RWPE1 (cell line): ENCODE results near the gene NLGN1.

ENCODE experiments used
- CTCF ChIA-PET: fragments of 350-600 bp; sonication (Branson Sonifier 250); formaldehyde crosslinking; extraction: SDS; loops from one replicate; lab custom pipeline; 2021; lab: Yijun Ruan, JAX
- POLR2A ChIA-PET: fragments of 400-600 bp; formaldehyde crosslinking; extraction: SDS; loops from one replicate; lab custom pipeline; 2020; ENCODE audit warnings: antibody characterized with exemption; ENCODE audit not compliant: low non-redundant PET; lab: Yijun Ruan, JAX
- DNase-seq: peaks from one replicate; pipeline ENCODE4 v3.0.0; 2012; ENCODE audit warnings: low spot score
- H3K27ac ChIP-seq: fragments of 450-650 bp; 2 replicates; pipeline ENCODE4 v1.5.1; 2017
- TF ChIP-seq, protein P1 (sequence below): fragments of 450-650 bp; conservative IDR thresholded peaks from 2 replicates; pipeline ENCODE4 v1.5.1; 2017; ENCODE audit warnings: low read depth, mild to moderate bottlenecking

NLGN1 gene

DNA sequence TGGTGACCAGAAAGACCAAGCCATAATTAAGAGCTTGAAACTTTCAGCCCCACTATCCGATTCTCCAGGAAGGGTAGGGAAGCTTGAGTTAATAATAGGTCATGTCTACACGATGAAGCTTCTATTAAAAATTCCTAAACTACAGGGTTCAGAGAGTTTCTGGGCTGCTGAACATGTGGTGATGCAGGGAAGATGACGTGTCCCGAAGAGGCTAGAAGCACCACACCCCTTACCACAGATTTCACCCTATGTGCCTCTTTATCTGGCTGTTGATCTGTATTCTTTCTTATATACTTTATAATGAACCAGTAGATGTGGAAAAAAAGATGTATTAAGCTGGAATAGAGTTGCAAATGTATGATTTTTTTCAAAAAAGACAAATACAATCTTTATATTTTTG, 473.4 kb downstream of the NLGN1 start:
- no peak overlapping the region for H3K27ac ChIP-seq
- CTCF ChIA-PET: interaction anchor here (0.7 kb wide), 1 partner anchor 195 kb away, joined by 3 read pairs; no protein-coding TSS in a partner anchor
- DNase-seq: no peak
- TF ChIP-seq, protein P1, sequence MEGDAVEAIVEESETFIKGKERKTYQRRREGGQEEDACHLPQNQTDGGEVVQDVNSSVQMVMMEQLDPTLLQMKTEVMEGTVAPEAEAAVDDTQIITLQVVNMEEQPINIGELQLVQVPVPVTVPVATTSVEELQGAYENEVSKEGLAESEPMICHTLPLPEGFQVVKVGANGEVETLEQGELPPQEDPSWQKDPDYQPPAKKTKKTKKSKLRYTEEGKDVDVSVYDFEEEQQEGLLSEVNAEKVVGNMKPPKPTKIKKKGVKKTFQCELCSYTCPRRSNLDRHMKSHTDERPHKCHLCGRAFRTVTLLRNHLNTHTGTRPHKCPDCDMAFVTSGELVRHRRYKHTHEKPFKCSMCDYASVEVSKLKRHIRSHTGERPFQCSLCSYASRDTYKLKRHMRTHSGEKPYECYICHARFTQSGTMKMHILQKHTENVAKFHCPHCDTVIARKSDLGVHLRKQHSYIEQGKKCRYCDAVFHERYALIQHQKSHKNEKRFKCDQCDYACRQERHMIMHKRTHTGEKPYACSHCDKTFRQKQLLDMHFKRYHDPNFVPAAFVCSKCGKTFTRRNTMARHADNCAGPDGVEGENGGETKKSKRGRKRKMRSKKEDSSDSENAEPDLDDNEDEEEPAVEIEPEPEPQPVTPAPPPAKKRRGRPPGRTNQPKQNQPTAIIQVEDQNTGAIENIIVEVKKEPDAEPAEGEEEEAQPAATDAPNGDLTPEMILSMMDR: no peak
- POLR2A ChIA-PET: no interaction called here

DNA sequence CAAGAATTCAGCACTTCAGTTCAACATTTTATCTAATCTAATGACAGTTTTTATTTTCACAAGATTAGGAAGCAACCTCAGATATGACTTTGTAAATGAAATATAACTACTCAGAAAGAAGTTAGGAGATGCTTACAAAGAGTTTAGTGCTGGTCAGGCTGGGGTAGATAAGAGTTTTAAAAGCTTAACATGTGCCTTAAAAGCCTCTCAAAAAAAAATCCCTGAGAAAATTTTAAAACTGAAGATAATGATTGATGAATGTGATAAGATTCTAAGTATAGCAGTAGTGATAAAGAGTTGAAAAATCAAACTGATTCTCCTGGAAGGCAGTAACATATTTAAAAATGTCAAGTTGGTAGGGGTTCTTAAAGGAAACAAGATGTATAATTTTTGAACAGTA, 478.2 kb downstream of the NLGN1 start:
- CTCF ChIA-PET: interaction anchor here (0.6 to 0.7 kb wide), 2 partner anchors 11 to 232 kb away, joined by 3 to 5 read pairs; no protein-coding TSS in a partner anchor
- TF ChIP-seq, protein P1: no peak
- H3K27ac ChIP-seq: no peak overlapping the region
- no peak for DNase-seq
- POLR2A ChIA-PET: no interaction called here

DNA sequence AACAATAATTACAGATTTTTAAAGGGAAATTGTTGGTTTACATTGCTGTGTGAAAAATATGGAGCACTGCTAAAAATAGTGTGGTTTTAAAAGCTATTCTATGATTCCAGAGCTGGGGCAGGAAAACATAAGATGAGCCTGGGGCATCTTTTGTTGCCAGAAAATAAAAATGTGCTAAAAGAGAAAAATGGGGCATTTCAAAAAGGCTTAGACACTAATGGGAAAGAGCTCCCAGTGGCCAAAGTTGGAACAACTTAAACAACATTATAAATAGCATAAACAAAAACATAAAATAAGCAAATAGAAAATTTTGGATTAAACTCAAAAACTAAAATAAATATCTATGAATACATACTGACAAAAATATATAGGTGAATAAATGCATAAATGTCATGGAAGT, 478.9 kb downstream of the NLGN1 start:
- TF ChIP-seq, protein P1: no peak
- CTCF ChIA-PET: interaction anchor here (0.6 to 0.9 kb wide), 3 partner anchors 12 to 168 kb away, joined by 3 to 4 read pairs (median 3); no protein-coding TSS in a partner anchor
- H3K27ac ChIP-seq: no peak overlapping the region
- no peak for DNase-seq
- POLR2A ChIA-PET: no interaction called here

DNA sequence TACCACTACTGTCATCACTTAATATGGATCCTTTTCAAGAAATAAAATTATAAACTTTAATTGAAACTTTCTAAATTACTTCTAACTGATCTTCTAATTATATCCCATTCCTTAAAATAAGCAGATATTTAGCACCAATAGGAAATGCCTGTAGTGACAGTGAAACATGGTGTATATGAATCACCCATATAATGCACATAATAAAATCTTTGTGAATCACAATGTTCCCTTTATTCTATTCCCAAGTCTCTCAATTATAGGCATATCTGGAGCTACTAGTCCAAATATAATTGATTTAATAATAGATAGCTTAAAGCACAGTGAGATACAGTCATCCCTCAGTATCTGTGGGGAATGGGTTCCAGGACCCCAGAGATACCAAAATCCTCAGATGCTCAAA, 490.3 kb downstream of the NLGN1 start:
- ChIA-PET POLR2A (no interaction called here), CTCF (no interaction called here)
- TF ChIP-seq, protein P1: no peak
- DNase-seq: no peak
- H3K27ac ChIP-seq: no peak overlapping the region

DNA sequence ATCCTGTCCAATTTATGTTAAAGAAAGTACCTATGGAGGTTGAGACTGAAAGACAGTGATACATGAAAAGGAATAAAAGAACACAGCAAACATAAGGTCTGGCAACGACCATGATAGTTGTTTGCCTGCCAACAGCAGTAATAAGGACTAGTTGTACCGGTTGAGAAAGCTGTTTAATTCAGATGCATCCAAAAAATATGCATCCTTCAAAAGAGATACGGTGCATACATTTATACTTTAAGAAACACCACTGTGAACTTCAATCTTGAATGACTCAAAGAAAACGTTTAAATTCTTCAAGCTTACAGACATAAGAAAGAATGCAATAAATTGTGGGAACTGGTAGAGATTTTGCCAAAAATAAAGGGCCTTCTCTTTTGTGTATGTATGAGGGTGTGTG, 492.1 kb downstream of the NLGN1 start:
- CTCF ChIA-PET: no interaction called here
- TF ChIP-seq, protein P1: no peak

DNA sequence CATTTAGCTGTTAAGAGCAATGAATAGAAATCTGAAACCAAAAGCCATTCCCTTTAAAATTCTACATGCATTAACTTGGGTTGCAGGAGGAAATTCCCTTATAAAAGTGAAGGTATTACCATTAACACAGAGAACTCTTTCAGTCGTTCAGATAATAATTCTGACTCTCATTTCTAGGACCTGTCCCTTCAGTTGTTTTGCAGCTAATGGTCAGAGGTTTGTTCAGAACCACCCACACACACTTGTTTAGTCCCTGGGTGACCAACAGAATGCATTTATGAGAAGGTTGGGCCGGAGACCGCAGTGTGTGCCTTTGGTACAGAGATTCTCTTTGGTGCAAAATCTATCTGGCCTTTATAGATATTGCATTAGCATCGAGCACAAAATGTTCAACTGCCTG, 492.5 kb downstream of the NLGN1 start:
- no peak overlapping the region for H3K27ac ChIP-seq
- POLR2A ChIA-PET: no interaction called here
- CTCF ChIA-PET: no interaction called here
- DNase-seq: no peak
- TF ChIP-seq, protein P1: no peak

More for the DNA sequence above, 492.1 kb downstream of the NLGN1 start:
- H3K27ac ChIP-seq: no peak overlapping the region
- DNase-seq: no peak
- POLR2A ChIA-PET: no interaction called here
